Measurements from ENCODE around the gene SLC41A2. TPM values are rescaled to one million over a fixed set of nuclear protein-coding genes. Genes with fewer than 3 reads are reported as not detected.

The SLC41A2 gene
- total RNA-seq, 2 donors from 2014 or later: 29.0 to 58.6 TPM

GRCh38 chr12:104933778-104934177 is 24.3 kb downstream of the SLC41A2 start:
- H3K27me3 ChIP-seq: no peaks in the 10 kb centered on the region
- no peaks in the 10 kb centered on the region for H3K36me3 ChIP-seq (replicated peaks in 1 of 2; ENCODE audit: insufficient read depth in 1 of 2, low read depth in 2 of 2)
- no peak overlapping the region for H3K27ac ChIP-seq
- 73 to 91% methylated on average over 3 of the region's 3 CpGs for WGBS, 2 donors
- ATAC-seq (no peak), DNase-seq (no peak)
- TF ChIP-seq, protein P1, sequence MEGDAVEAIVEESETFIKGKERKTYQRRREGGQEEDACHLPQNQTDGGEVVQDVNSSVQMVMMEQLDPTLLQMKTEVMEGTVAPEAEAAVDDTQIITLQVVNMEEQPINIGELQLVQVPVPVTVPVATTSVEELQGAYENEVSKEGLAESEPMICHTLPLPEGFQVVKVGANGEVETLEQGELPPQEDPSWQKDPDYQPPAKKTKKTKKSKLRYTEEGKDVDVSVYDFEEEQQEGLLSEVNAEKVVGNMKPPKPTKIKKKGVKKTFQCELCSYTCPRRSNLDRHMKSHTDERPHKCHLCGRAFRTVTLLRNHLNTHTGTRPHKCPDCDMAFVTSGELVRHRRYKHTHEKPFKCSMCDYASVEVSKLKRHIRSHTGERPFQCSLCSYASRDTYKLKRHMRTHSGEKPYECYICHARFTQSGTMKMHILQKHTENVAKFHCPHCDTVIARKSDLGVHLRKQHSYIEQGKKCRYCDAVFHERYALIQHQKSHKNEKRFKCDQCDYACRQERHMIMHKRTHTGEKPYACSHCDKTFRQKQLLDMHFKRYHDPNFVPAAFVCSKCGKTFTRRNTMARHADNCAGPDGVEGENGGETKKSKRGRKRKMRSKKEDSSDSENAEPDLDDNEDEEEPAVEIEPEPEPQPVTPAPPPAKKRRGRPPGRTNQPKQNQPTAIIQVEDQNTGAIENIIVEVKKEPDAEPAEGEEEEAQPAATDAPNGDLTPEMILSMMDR (IDR thresholded peaks at IDR 0.05): no peak
- no peak for TF ChIP-seq POLR2A (IDR thresholded peaks at IDR 0.05)
- intact Hi-C loops (cut with DNase I): no loop called here
- H3K9me3 ChIP-seq: no peaks in the 10 kb centered on the region
- no peak overlapping the region for H3K4me3 ChIP-seq
- H3K4me1 ChIP-seq: peaks cover 23% of the 10 kb centered on the region

- 81 to 100% methylated on average over 1 of the region's 1 CpG for WGBS, 2 donors
- Histone ChIP-seq H3K4me1 (peaks cover 23% of the 10 kb centered on the region), H3K27ac (no peak overlapping the region), H3K27me3 (no peaks in the 10 kb centered on the region), H3K36me3 (replicated peaks in 1 of 2; ENCODE audit: insufficient read depth in 1 of 2, low read depth in 2 of 2) (no peaks in the 10 kb centered on the region), H3K4me3 (no peak overlapping the region), H3K9me3 (no peaks in the 10 kb centered on the region)
- no peak for TF ChIP-seq POLR2A (IDR thresholded peaks at IDR 0.05)
- TF ChIP-seq, protein P1 (IDR thresholded peaks at IDR 0.05): no peak
- DNase-seq (no peak), ATAC-seq (no peak)
- intact Hi-C loops (cut with DNase I): no loop called here
Measured at GRCh38 chr12:104933128-104933527, 25.0 kb downstream of the SLC41A2 start.

- Histone ChIP-seq H3K36me3 (replicated peaks in 1 of 2; ENCODE audit: insufficient read depth in 1 of 2, low read depth in 2 of 2) (peaks cover 0 to 3% of the 10 kb centered on the region in 2 donors), H3K9me3 (no peaks in the 10 kb centered on the region), H3K4me1 (peaks cover 23% of the 10 kb centered on the region), H3K27ac (no peak overlapping the region), H3K27me3 (no peaks in the 10 kb centered on the region), H3K4me3 (no peak overlapping the region)
- no peak for DNase-seq
- intact Hi-C loops (cut with DNase I): no loop called here
- WGBS, 2 donors: 74 to 78% methylated on average over 4 of the region's 4 CpGs
- TF ChIP-seq POLR2A (IDR thresholded peaks at IDR 0.05): no peak
- TF ChIP-seq, protein P1 (IDR thresholded peaks at IDR 0.05): no peak
- ATAC-seq: no peak
Measured at GRCh38 chr12:104930388-104931326, 27.4 kb downstream of the SLC41A2 start.

DNA sequence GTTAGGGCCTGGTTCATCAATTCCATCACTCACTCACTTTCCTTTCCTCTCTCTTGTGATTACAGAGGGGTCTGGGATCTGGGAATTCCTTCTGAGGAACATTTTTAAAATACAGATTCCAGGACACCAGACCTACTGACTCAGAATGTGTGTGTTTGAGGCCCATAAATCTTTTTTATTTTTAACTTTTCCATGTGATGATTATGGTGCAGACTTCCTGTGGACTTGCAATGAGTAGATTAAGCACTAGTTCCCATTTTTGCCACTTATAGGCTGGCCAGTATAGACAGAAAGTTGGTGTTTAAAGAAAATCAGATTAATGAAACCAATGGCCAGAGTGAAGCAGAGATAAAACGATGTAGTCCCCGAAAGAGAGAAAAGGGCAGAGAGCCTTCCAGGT is 28.1 kb downstream of the SLC41A2 start:
- H3K27ac ChIP-seq: no peak overlapping the region
- ATAC-seq (no peak), DNase-seq (no peak)
- TF ChIP-seq, protein P1 (IDR thresholded peaks at IDR 0.05): no peak
- TF ChIP-seq POLR2A (IDR thresholded peaks at IDR 0.05): no peak
- H3K27me3 ChIP-seq: no peaks in the 10 kb centered on the region
- peaks cover 23% of the 10 kb centered on the region for H3K4me1 ChIP-seq
- H3K9me3 ChIP-seq: no peaks in the 10 kb centered on the region
- intact Hi-C loops (cut with DNase I): no loop called here
- peaks cover 0 to 3% of the 10 kb centered on the region in 2 donors for H3K36me3 ChIP-seq (replicated peaks in 1 of 2; ENCODE audit: insufficient read depth in 1 of 2, low read depth in 2 of 2)
- 41 to 72% methylated on average over 2 of the region's 2 CpGs for WGBS, 2 donors
- H3K4me3 ChIP-seq: no peak overlapping the region

Measured in body of pancreas (tissue), 4 donors.